GM19467 (cell line): ENCODE measurements around the gene NUP62CL.
"Not testable (repeated sequence)": the region's sequence is repeated elsewhere in the genome, so short reads cannot be mapped to it uniquely, and the experiment has no call there.

Source experiments
- ATAC-seq: cut with Tn5 transposase; IDR thresholded peaks from one replicate; pipeline ENCODE4 v1.9.1; 2021; ENCODE audit warnings: mild to moderate bottlenecking, moderate library complexity; ENCODE audit not compliant: unreplicated experiment

NUP62CL gene

GRCh38 chrX:107205770-107206696 lies at the start of gene NUP62CL, which contains the start of gene DNAAF6:
NUP62CL (minus strand) TSS chrX:107206433; CDS start chrX:107175146, 31,287 bp downstream.
DNAAF6 (plus strand) TSS chrX:107206611; CDS start chrX:107212876, 6,265 bp downstream.
- peak; percentile 86 for ATAC-seq

- ATAC-seq = no peak
These were observed 22.2 kb upstream of the NUP62CL start for GRCh38 chrX:107228486-107228819.

DNA sequence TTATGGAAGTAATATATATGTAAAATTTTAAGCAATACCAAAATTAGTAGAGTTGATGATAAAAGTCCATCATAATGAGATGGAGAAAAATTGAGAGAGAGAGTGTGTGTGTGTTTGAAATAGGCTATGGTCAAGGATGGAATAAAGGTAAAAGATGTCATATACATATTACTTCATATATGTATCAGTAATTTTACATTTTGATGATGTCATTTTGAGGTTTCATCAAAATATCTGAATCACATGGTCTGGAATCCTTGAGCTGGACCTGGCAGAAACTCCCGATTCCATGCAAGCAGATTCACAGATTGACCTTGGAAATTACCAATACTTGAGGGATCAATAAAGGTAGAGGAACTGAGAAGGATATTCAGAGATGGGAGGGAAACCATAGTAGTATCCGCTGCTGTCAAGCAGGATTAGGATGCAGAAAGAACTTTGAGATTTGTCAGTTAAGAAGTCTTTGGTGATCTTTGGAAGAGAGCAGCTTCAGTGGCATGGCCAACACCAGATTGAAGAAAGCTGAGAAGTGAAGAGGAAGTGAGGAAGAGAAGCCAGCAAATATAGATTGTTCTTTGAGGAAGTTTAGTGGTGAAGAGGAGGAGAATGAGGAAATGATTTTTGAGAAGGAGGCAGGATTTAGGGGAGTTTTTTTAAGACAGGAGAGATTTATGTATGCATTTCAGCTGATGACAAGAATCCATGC lies 21.7 kb upstream of the NUP62CL start:
- ATAC-seq = no peak

DNA sequence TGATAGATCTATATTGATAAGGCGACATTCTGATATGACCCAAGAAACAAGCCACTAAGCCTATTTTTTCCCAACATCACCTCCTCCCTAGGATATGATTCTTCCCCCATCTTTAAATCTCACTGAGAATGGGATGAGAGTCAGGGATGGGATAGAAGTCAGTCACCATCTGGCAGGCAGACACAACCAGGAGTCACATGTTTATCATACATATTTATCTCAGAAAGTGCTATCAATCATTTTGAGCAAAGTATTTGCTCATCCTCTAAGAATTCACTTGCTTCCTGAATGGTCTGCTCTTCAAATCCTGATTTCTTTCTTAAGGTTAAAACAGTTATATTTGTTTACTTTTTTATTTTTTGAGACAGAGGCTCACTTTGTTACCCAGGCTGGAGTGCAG lies 20.5 kb upstream of the NUP62CL start:
- no peak for ATAC-seq

DNA sequence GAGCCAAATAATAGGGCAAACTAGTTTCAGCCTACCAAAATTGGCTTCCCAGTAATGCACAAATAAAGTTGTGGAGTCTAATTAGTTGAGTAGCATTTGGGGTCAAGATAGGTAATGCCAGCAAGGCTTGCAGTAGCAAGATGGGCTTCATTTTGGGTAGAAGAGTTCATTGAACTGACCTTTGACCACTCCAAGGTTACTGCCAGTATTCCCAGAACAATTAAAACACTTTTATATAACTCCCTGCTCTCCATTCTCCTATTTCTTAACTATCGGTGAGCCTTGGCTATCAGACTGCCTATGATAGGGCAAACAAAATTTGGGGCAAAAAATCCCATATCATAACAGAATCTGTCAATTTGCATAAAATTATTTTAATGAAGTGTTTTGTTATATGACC lies 7.2 kb upstream of the NUP62CL start:
- ATAC-seq = no peak

DNA sequence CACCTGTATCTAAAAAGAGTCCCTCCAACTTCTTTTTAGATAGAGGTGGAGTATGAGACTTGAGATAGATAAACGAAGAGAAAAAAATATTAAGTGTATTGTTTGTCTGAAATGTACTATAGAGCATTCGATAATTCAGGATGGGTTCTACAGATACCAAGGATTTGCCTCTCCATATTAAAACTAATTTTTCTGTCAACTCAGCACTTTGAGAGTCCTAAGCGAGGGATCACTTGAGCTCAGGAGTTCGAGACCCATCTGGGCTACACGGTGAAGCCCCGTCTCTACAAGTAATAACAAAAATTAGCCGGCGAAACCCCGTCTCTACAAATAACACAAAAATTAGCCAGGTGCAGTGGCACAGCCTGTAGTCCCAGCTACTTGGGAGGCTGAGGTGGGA lies 1.7 kb upstream of the NUP62CL start:
- no peak for ATAC-seq

- no peak for ATAC-seq
These were observed 856 bp upstream of the NUP62CL start for GRCh38 chrX:107207089-107207488.

DNA sequence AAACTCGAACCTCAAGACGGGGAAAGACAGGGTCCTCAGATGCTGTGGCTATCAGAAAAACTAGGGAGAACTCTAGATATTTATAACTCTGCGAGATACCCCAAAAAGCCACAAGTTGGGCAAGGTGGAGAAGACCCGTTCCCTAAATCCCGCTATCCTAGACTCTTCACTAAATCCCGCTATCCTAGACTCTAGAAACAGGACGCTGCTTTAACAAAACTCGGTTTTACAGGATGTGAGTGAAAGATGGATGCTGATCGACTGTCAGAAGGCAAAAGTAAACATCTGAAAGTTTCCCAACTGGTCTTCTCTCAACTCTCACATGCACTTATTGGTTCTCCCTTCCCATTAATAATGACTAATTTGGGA lies 448 bp upstream of the NUP62CL start:
- ATAC-seq = no peak

GRCh38 chrX:107204068-107204605 lies 2.1 kb downstream of the NUP62CL start:
- no peak for ATAC-seq

DNA sequence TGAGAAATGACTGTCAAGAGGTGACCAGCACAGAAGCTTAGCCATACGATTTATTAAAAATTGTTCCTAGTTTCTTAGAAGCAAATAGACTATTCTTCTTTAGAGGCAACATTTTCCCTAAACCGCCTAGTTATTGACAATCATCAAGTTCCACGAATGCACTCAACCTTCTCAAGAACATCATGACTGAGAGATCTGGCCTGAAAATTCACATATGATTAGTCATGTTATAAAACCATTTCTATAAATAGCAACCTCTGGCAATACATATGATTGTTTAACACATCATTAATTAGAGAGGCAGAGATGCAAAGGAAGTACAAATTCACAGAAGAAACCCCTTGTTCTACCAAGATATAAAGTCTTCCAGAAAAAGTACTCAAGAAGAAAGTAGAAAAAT lies 6.7 kb downstream of the NUP62CL start:
- ATAC-seq = no peak

- not testable (repeated sequence) for ATAC-seq
These were observed 8.2 kb downstream of the NUP62CL start for GRCh38 chrX:107198074-107198473.

DNA sequence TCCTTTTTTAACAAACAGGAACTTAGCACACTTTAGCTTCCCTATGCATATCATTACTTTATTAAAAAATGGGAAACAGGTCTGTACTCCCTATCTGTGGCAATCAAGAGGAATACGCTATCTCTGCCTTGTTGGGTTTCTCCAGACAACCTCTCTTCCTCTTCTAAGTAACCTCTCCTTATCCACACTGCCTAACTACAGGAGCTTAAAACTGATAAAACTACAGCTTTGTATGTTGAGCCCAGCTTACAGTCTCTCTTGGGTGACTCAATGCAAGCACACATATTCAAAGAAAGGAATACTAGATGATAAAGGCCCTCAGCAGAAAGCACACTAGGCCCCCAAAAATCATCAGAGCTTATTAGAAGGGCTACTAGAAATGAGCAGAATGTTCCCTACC lies 8.9 kb downstream of the NUP62CL start:
- no peak for ATAC-seq

- ATAC-seq = no peak
These were observed 34.7 kb downstream of the NUP62CL start for GRCh38 chrX:107171369-107172102.

DNA sequence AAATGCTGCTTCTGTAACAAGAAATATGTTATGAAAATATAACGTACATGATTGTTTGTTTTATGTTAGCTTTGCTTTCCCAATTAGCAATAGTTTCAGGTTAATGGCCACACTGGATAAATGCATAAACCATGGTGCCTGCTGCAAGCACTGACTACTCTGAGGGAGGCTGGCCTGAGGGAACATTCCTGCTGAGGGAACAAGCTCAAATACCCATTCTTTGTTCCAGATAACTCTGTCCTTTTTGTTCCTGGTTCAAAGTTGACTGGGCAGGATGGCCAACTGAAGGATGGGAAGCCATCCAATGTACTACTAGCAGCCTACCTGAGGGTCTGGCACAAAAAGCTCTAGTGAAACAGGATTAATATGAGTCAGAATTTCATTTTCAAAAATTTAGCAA lies 37.5 kb downstream of the NUP62CL start:
- ATAC-seq = no peak

- no peak for ATAC-seq
These were observed 38.0 kb downstream of the NUP62CL start for GRCh38 chrX:107168257-107168656.

GRCh38 chrX:107167163-107167921 lies 38.9 kb downstream of the NUP62CL start:
- no peak for ATAC-seq

DNA sequence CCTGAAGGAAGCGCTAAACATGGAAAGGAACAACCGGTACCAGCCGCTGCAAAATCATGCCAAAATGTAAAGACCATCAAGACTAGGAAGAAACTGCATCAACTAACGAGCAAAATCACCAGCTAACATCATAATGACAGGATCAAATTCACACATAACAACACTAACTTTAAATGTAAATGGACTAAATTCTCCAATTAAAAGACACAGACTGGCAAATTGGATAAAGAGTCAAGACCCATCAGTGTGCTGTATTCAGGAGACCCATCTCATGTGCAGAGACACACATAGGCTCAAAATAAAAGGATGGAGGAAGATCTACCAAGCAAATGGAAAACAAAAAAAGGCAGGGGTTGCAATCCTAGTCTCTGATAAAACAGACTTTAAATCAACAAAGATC lies 48.6 kb downstream of the NUP62CL start:
- not testable (repeated sequence) for ATAC-seq

DNA sequence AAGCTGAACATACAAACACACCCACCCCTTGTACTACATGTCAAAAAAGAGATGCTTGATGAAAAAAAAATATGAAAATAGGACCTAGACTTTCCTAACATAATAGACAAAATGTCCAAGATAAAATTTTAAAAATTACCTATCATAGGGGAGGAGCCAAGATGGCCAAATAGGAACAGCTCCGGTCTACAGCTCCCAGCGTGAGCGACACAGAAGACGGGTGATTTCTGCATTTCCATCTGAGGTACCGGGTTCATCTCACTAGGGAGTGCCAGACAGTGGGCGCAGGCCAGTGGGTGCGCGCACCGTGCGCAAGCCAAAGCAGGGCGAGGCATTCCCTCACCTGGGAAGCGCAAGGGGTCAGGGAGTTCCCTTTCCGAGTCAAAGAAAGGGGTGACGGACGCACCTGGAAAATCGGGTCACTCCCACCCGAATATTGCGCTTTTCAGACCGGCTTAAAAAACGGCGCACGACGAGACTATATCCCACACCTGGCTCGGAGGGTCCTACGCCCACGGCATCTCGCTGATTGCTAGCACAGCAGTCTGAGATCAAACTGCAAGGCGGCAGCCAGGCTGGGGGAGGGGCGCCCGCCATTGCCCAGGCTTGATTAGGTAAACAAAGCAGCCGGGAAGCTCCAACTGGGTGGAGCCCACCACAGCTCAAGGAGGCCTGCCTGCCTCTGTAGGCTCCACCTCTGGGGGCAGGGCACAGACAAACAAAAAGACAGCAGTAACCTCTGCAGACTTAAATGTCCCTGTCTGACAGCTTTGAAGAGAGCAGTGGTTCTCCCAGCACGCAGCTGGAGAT lies 50.4 kb downstream of the NUP62CL start:
- not testable (repeated sequence) for ATAC-seq

- no peak for ATAC-seq
These were observed 51.2 kb downstream of the NUP62CL start for GRCh38 chrX:107154787-107155620.
